ENCODE measurements around the gene RPS29. TPM values are rescaled to one million over a fixed set of nuclear protein-coding genes. Genes with fewer than 3 reads are reported as not detected.

RPS29 gene
- total and polyA plus RNA-seq, 2 of the 13 experiments (the other 11 are each of a cell fraction or from before 2014, with no cell fraction given) = 4,303 to 8,215 TPM

DNA sequence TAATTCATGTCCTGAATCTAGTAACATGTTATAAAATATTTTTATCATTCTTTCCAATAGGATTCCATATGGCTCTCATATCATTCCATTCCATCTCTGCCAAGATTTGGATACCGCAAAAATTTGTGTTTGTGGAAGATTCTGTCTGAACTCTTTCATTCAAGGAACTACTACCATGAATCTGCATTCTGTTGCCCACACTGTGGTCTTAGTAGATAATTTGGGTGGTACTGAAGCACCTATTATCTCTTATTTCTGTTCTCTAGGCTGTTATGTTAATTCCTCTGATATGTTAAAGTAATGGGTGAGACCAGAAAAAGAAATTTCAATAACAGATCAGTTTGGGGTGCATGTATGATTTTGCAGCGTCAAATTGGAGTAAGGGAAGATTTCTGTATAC, 28.0 kb upstream of the RPS29 start:
- in situ Hi-C loops (cut with HindIII; ENCODE audit: extremely low pct_ligation_motif_present, low pct_unique_long_range_greater_than_20kb) (no loop called here), intact Hi-C loops (cut with micrococcal nuclease; ENCODE audit: unreplicated experiment) (no loop called here)
- no peak for ATAC-seq
- no peak for FAIRE-seq
- WGBS (ENCODE audit: low lambda C conversion rate) = 98% methylated on average over 2 of the region's 2 CpGs
- H3K79me2 ChIP-seq (ENCODE audit: insufficient read depth, low read length) = peaks cover 14% of the 10 kb centered on the region
- DNase-seq (ENCODE audit: low spot score) = no peak
- BruUV-seq (replicated peaks) = no TSS peak
- ChIA-PET CTCF (ENCODE audit: low intra/inter-chr PET ratio, low total read pairs) (no interaction called here), POLR2A (interaction anchor here (0.8 kb wide), 1 partner anchor 10 kb away, joined by 3 read pairs; no protein-coding TSS in a partner anchor)
- no peaks in the 10 kb centered on the region for H3K27me3 ChIP-seq (ENCODE audit: control insufficient read depth in 1 of 2, insufficient read depth in 2 of 2, low read length in 2 of 2)
- no peak overlapping the region for H3K9ac ChIP-seq (ENCODE audit: insufficient read depth, low read depth, low read length)
- H3K4me2 ChIP-seq (ENCODE audit: low read depth, low read length) = no peak overlapping the region
- peaks cover 33% of the 10 kb centered on the region for H3K4me1 ChIP-seq (ENCODE audit: insufficient read depth, low read length)
- H3K4me3 ChIP-seq (replicated peaks in 1 of 3; ENCODE audit: insufficient read depth in 1 of 3, low read depth in 2 of 3, low read length in 3 of 3) = no peak overlapping the region
- no peaks in the 10 kb centered on the region; the same call in 1 of the 2 replicates for H4K20me1 ChIP-seq (ENCODE audit: insufficient read depth, low read length)
- no peak overlapping the region for H2AFZ ChIP-seq (ENCODE audit: low read length)
- no peaks in the 10 kb centered on the region for H3K9me3 ChIP-seq (ENCODE audit: low read length)
- H3K27ac ChIP-seq (ENCODE audit: extremely low read length, insufficient read depth, low read length) = no peak overlapping the region
- H3K36me3 ChIP-seq (replicated peaks in 1 of 2; ENCODE audit: control insufficient read depth in 1 of 2, insufficient read depth in 2 of 2, low read length in 2 of 2) = peaks cover 1 to 18% of the 10 kb centered on the region in 2 experiments; a peak in 2 of 5 replicates
- no peak for TF ChIP-seq CREM (IDR thresholded peaks at IDR 0.05)
- no peak for TF ChIP-seq CREM (CRISPR knock-in tag; IDR thresholded peaks at IDR 0.05)
- no peak for TF ChIP-seq ZMYM2 (CRISPR knock-in tag; IDR thresholded peaks at IDR 0.05)
- TF ChIP-seq, protein P1, sequence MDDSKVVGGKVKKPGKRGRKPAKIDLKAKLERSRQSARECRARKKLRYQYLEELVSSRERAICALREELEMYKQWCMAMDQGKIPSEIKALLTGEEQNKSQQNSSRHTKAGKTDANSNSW (CRISPR knock-in tag; IDR thresholded peaks at IDR 0.05; ENCODE audit: borderline replicate concordance) = no peak
- TF ChIP-seq SETDB1 (CRISPR knock-in tag; IDR thresholded peaks at IDR 0.05; ENCODE audit: borderline replicate concordance) = no peak
- TF ChIP-seq NFE2L2 (IDR thresholded peaks at IDR 0.05; ENCODE audit: low read length) = no peak
- no peak for TF ChIP-seq ZMYM4 (CRISPR knock-in tag; IDR thresholded peaks at IDR 0.05)
- TF ChIP-seq, protein P2, sequence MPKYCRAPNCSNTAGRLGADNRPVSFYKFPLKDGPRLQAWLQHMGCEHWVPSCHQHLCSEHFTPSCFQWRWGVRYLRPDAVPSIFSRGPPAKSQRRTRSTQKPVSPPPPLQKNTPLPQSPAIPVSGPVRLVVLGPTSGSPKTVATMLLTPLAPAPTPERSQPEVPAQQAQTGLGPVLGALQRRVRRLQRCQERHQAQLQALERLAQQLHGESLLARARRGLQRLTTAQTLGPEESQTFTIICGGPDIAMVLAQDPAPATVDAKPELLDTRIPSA (CRISPR knock-in tag; IDR thresholded peaks at IDR 0.05; ENCODE audit: borderline replicate concordance) = no peak
- no peak for TF ChIP-seq DNMT1 (CRISPR knock-in tag; IDR thresholded peaks at IDR 0.05)
- no peak for TF ChIP-seq KDM5A (IDR thresholded peaks at IDR 0.05; ENCODE audit: borderline replicate concordance, low read length)
- TF ChIP-seq SRSF4 (IDR thresholded peaks at IDR 0.05; ENCODE audit: low read depth, low read length, poor library complexity, severe bottlenecking) = no peak
- no peak for TF ChIP-seq ETS1 (CRISPR knock-in tag; IDR thresholded peaks at IDR 0.05)
